HPDE6-E6E7 (cell line): ENCODE data around the gene ULK4.
"Not testable (repeated sequence)": the region's sequence is repeated elsewhere in the genome, so short reads cannot be mapped to it uniquely, and the experiment has no call there.

Experiments
- DNase-seq: peaks from one replicate; pipeline ENCODE4 v3.0.0; 2011; ENCODE audit warnings: missing footprints; ENCODE audit errors: extremely low spot score

ULK4 gene

DNA sequence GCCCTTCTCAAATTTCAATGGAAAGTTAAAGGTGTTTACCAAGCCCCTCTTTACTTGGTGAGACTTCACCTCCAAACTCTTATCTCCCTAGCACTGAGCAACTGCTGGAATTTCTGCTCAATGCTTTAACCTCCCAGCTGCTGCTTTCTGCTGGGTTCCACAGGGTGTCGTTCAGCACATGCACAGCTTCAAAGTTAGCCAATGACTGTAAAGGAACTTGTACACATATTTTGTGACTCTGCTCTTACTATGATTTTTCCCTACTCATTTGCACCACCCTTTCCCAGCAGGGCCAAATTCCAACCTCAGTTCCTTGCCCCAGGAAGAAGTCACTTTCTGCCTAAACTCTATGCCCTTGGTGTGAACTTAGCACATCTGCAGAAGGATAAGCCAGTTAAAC is 89.7 kb downstream of the ULK4 start:
- no peak for DNase-seq

DNA sequence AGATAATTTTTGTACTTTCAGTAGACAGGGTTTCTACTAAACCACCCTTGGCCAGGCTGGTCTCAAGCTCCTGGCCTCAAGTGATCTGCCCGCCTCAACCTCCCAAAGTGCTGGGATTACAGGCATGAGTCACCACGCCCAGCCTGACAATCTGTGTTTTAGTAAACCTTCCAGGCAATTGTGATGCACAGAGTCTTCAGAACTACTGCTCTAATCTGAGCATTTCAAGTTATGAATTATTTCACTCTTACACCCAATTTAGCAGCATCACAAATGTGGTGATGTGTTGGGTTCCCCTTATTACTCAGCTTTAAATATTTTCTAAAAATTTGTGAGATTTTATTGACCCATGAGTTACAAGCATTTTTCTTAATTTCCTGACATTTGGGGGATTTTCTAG is 94.4 kb downstream of the ULK4 start:
- no peak for DNase-seq

DNA sequence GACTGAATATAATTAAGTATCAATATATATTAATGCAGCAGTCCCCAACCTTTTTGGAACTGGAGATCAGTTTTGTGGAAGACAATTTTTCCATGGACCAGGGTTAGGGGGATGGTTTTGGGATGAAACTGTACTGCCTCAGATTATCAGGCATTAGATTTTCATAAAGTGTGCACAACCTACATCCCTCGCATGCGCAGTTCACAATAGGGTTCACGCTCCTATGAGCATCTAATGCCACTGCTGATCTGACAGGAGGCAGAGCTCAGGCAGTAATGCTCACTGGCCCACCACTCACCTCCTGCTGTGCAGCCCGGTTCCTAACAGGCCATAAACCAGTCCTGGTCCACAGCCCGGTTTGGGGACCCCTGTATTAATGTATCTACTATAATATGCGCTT is 95.6 kb downstream of the ULK4 start:
- DNase-seq, result no peak

- no peak for DNase-seq
Measured at GRCh38 chr3:41863024-41863423, 98.9 kb downstream of the ULK4 start.

- DNase-seq, result not testable (repeated sequence)
Measured at GRCh38 chr3:41860489-41860888, 101.4 kb downstream of the ULK4 start.

- no peak for DNase-seq
Measured at GRCh38 chr3:41854956-41855355, 106.9 kb downstream of the ULK4 start.

DNA sequence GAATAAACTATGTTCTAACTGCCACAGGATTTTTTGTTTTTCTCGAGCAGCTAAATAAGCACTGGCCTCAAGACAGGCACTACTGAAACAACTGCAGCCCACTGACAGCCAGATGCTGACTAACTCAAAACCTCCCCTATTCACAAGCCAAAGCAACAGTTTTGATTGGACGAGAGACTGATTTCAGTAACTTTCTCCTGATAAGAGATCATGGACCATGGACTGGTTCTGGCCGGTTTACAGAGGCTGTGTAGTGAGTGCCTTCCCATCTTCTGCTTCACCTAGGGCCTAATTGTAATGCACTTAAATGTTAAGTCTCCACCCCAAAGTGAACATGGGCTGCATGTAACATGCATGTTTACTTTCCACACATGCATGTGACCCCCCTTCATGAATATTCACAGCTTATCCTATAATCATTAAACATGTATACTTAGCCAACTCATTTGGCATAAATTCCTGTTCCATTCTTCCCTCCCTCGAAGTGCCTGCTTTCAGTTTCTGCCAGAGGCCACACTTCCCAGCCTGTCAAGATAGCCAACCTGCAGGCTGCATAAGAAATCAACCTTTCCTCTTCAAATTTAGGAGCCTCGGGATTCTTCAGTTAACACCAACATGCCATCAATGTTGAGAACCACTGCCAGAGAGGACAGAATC is 108.2 kb downstream of the ULK4 start:
- no peak for DNase-seq

DNA sequence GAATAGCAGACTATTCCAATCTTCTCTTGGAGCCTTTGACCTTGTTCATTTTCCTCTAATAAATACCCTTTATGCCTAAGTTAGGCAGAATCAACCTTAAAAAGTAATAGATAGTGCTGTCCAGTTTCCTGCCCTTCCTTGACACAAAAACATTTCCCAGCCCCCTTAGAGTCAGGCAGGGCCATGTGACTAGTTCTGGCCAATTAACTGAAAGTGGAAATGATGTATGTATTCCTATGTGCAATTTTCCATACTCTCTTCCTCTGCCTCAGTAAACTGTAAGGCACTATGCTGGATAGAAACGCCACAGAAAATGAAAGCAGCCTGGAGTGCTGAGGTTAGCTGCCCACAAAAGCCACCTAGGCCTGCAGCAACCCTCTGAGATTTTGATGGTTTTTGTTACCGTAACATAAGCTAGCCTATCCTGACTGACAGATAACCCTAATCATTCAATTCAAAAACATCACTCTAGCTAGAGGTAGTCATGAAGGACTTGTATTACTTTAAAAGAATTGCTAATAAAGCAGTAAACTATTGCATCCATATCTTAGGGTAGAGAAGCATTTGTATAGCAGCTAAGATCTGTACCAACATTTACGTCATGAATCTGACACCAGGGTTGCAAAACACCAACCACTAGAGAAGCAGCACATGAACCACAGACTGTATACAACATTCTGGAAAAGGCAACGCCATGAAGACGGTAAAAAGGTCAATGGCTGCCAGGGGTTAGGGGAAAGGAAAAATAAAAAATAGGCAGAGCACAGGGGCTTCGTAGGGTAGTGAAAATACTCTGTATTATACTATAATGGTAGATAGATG is 112.9 kb downstream of the ULK4 start:
- DNase-seq, result no peak

- DNase-seq, result no peak
Measured at GRCh38 chr3:41847679-41848078, 114.2 kb downstream of the ULK4 start.

GRCh38 chr3:41846850-41847249 is 115.1 kb downstream of the ULK4 start:
- no peak for DNase-seq

- DNase-seq, result no peak
Measured at GRCh38 chr3:41845826-41846225, 116.1 kb downstream of the ULK4 start.

DNA sequence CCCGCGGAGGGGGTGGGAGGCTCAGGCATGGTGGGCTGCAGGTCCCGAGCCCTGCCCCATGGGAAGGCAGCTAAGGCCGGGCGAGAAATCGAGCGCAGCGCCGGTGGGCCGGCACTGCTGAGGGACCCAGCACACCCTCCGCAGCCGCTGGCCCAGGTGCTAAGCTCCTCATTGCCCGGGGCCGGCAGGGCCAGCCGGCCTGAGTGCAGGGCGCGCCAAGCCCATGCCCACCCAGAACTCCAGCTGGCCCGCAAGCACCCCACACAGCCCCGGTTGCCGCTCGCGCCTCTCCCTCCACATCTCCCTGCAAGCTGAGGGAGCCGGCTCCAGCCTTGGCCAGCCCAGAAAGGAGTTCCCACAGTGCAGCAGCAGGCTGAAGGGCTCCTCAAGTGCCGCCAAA is 117.6 kb downstream of the ULK4 start:
- not testable (repeated sequence) for DNase-seq

- not testable (repeated sequence) for DNase-seq
Measured at GRCh38 chr3:41840936-41841668, 120.8 kb downstream of the ULK4 start.

DNA sequence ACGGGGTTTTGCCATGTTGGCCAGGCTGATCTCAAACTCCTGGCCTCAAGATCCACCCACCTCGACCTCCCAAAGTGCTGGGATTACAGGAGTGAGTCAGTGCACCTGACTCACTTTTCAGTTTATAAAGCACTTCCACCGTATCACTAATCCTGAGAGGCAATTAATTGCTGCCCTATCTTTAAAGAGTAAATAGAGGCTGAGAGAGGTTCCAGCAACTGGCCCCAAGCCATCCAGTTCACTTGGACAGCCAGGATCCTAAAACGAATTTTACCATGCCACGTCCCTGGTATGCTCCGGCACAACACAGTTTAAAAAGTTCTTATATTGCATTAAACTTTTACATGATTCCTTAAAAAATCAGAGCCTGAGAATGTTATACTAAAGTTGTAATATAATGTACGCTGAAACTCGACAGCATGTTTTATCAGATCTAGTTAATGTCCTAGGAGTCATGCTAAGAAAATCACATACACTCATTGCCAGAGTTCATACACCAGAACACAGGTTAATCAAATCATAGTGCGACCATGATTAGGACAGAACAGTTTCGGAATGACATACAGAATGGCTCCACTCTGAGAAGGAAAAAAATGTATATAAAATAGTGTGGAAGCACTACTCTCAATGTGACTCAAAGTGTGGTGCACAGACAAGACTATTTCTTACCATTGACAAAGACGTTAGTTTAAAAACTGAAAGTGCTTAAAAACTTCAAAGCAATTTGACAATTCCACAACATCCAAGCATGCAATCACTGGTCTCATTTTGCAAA is 125.4 kb downstream of the ULK4 start:
- DNase-seq, result no peak

DNA sequence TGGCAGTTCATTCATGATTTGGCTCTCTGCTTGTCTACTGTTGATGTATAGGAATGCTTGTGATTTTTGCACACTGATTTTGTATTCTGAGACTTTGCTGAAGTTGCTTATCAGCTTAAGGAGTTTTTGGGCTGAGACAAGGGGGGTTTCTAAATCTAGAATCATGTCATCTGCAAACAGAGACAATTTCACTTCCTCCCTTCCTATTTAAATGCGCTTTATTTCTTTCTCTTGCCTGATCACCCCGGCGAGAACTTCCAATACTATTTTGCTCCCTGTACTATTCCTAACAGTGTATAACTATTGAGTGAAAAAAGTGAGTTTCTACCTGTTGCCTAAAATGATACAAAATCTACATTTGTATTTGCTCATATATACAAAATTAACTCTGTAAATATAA is 128.3 kb downstream of the ULK4 start:
- no peak for DNase-seq

- no peak for DNase-seq
Measured at GRCh38 chr3:41819236-41819635, 142.7 kb downstream of the ULK4 start.

- DNase-seq, result no peak
Measured at GRCh38 chr3:41808618-41809017, 153.3 kb downstream of the ULK4 start.

- no peak for DNase-seq
Measured at GRCh38 chr3:41808152-41808551, 153.8 kb downstream of the ULK4 start.

GRCh38 chr3:41794748-41795589 is 166.9 kb downstream of the ULK4 start:
- DNase-seq, result no peak

GRCh38 chr3:41792806-41793205 is 169.1 kb downstream of the ULK4 start:
- no peak for DNase-seq

- DNase-seq, result no peak
Measured at GRCh38 chr3:41769106-41769505, 192.8 kb downstream of the ULK4 start.
